Measurements from ENCODE around the gene EXT2.

Gene EXT2

GRCh38 chr11:44252999-44253602 is 157.6 kb downstream of the EXT2 start:
- Histone ChIP-seq H3F3A (ENCODE audit: low read depth) (no peaks in the 10 kb centered on the region), H3K9ac (ENCODE audit: low read depth, low read length, poor library complexity, severe bottlenecking) (no peak overlapping the region), H3K9me2 (replicated peaks; ENCODE audit: low read depth, low read length) (no peaks in the 10 kb centered on the region), H3K4me3 (ENCODE audit: low read length, poor library complexity, severe bottlenecking) (no peak overlapping the region), H4K20me1 (ENCODE audit: insufficient read depth, low read length, poor library complexity, severe bottlenecking) (no peaks in the 10 kb centered on the region), H3K4me2 (ENCODE audit: low read depth, low read length, poor library complexity, severe bottlenecking) (no peak overlapping the region), H3K27me3 (ENCODE audit: insufficient read depth, low read length, poor library complexity, severe bottlenecking) (no peaks in the 10 kb centered on the region), H3K4me1 (ENCODE audit: insufficient read depth, low read length, poor library complexity, severe bottlenecking) (no peaks in the 10 kb centered on the region), H2AFZ (ENCODE audit: low read length) (no peak overlapping the region), H3K36me3 (ENCODE audit: insufficient read depth, low read length) (no peaks in the 10 kb centered on the region), H3K79me2 (ENCODE audit: insufficient read depth, low read length) (no peaks in the 10 kb centered on the region), H3K9me3 (ENCODE audit: insufficient read depth, low read depth, low read length) (peaks cover 14% of the 10 kb centered on the region)
- TF ChIP-seq EZH2phosphoT487 (IDR thresholded peaks at IDR 0.05; ENCODE audit: borderline replicate concordance) (no peak), CTCF (conservative IDR thresholded peaks at IDR 0.05; ENCODE audit: low read length) (no peak)

GRCh38 chr11:44255406-44256071 is 160.1 kb downstream of the EXT2 start:
- no peaks in the 10 kb centered on the region for H4K20me1 ChIP-seq (ENCODE audit: insufficient read depth, low read length, poor library complexity, severe bottlenecking)
- H3K9me2 ChIP-seq (replicated peaks; ENCODE audit: low read depth, low read length) = no peaks in the 10 kb centered on the region
- H3K9ac ChIP-seq (ENCODE audit: low read depth, low read length, poor library complexity, severe bottlenecking) = no peak overlapping the region
- no peak overlapping the region for H2AFZ ChIP-seq (ENCODE audit: low read length)
- H3K27me3 ChIP-seq (ENCODE audit: insufficient read depth, low read length, poor library complexity, severe bottlenecking) = no peaks in the 10 kb centered on the region
- H3K79me2 ChIP-seq (ENCODE audit: insufficient read depth, low read length) = no peaks in the 10 kb centered on the region
- TF ChIP-seq EZH2phosphoT487 (IDR thresholded peaks at IDR 0.05; ENCODE audit: borderline replicate concordance) = no peak
- no peak for TF ChIP-seq CTCF (conservative IDR thresholded peaks at IDR 0.05; ENCODE audit: low read length)
- H3F3A ChIP-seq (ENCODE audit: low read depth) = no peaks in the 10 kb centered on the region
- H3K4me1 ChIP-seq (ENCODE audit: insufficient read depth, low read length, poor library complexity, severe bottlenecking) = no peaks in the 10 kb centered on the region
- no peaks in the 10 kb centered on the region for H3K36me3 ChIP-seq (ENCODE audit: insufficient read depth, low read length)
- no peak overlapping the region for H3K4me3 ChIP-seq (ENCODE audit: low read length, poor library complexity, severe bottlenecking)
- no peak overlapping the region for H3K4me2 ChIP-seq (ENCODE audit: low read depth, low read length, poor library complexity, severe bottlenecking)
- H3K9me3 ChIP-seq (ENCODE audit: insufficient read depth, low read depth, low read length) = peaks cover 14% of the 10 kb centered on the region

GRCh38 chr11:44256673-44257291 is 161.3 kb downstream of the EXT2 start:
- Histone ChIP-seq H3F3A (ENCODE audit: low read depth) (no peaks in the 10 kb centered on the region), H3K4me1 (ENCODE audit: insufficient read depth, low read length, poor library complexity, severe bottlenecking) (no peaks in the 10 kb centered on the region), H2AFZ (ENCODE audit: low read length) (no peak overlapping the region), H3K4me3 (ENCODE audit: low read length, poor library complexity, severe bottlenecking) (no peak overlapping the region), H3K9me3 (ENCODE audit: insufficient read depth, low read depth, low read length) (peaks cover 14% of the 10 kb centered on the region), H3K27me3 (ENCODE audit: insufficient read depth, low read length, poor library complexity, severe bottlenecking) (no peaks in the 10 kb centered on the region), H4K20me1 (ENCODE audit: insufficient read depth, low read length, poor library complexity, severe bottlenecking) (no peaks in the 10 kb centered on the region), H3K36me3 (ENCODE audit: insufficient read depth, low read length) (no peaks in the 10 kb centered on the region), H3K79me2 (ENCODE audit: insufficient read depth, low read length) (no peaks in the 10 kb centered on the region), H3K9me2 (replicated peaks; ENCODE audit: low read depth, low read length) (no peaks in the 10 kb centered on the region), H3K9ac (ENCODE audit: low read depth, low read length, poor library complexity, severe bottlenecking) (no peak overlapping the region), H3K4me2 (ENCODE audit: low read depth, low read length, poor library complexity, severe bottlenecking) (no peak overlapping the region)
- TF ChIP-seq EZH2phosphoT487 (IDR thresholded peaks at IDR 0.05; ENCODE audit: borderline replicate concordance) (no peak), CTCF (conservative IDR thresholded peaks at IDR 0.05; ENCODE audit: low read length) (no peak)

Measured in Loucy (cell line).